Spleen (tissue), 7 donors: ENCODE data around the gene MYLK.

Experiments
- CTCF ChIP-seq, 11 experiments: fragments of 200-600 bp in 7 of 11; fragments of 450-650 bp in 4 of 11; sonication (generic) in 4 of 11; IDR thresholded peaks in 8 of 11; conservative IDR thresholded peaks in 3 of 11; 1 replicate in 7 of 11; 2 replicates in 4 of 11; pipeline versions ENCODE4 v1.4.0 to v1.8.0; 2016 to 2021; ENCODE audit warnings: antibody characterized with exemption in 11 of 11, inconsistent platforms in 4 of 11, mild to moderate bottlenecking in 1 of 11
- POLR2AphosphoS5 ChIP-seq, 3 donors: sonication (generic); formaldehyde crosslinking; IDR thresholded peaks; one replicate each; pipeline ENCODE4 v1.5.1; 2017; ENCODE audit warnings: antibody characterized with exemption in 3 of 3
- donor health status: DM: no; HTN: no; CAD: no; lungs with moderate emphysema.
- donor health status: DM: no; HTN: no; CAD: no.
- donor health status: DM: no; HTN: no; CAD: no.

GRCh38 chr3:123749711-123750110 lies 134.4 kb downstream of the MYLK start:
- TF ChIP-seq CTCF (IDR thresholded peaks at IDR 0.05 in 8 of 11, conservative IDR thresholded peaks at IDR 0.05 in 3 of 11) (no peak), POLR2AphosphoS5 (IDR thresholded peaks at IDR 0.05) (no peak)
